Mesenchymal stem cell (in vitro differentiated cells and primary cell): Measurements from ENCODE around the gene SPINT2.
"Not testable (repeated sequence)": the region's sequence is repeated elsewhere in the genome, so short reads cannot be mapped to it uniquely, and the experiment has no call there.

Experiments
- DNase-seq: peaks from one replicate; pipeline ENCODE4 v3.0.0-alpha.2; 2013
- H2AFZ ChIP-seq: one replicate; pipeline ENCODE4 v1.6.1; 2013; ENCODE audit warnings: low read depth, mild to moderate bottlenecking, control low read depth, inconsistent platforms, low read length, moderate library complexity
- H2AK5ac ChIP-seq: 2 replicates; pipeline ENCODE4 v1.6.1; 2013; ENCODE audit warnings: low read length, moderate library complexity, mild to moderate bottlenecking, inconsistent platforms; ENCODE audit not compliant: severe bottlenecking
- H2BK120ac ChIP-seq: one replicate; pipeline ENCODE4 v1.6.1; 2013; ENCODE audit warnings: low read depth, mild to moderate bottlenecking, inconsistent platforms, low read length, moderate library complexity
- H2BK12ac ChIP-seq, 2 experiments: one replicate each; pipeline ENCODE4 v1.6.1; 2013; ENCODE audit warnings: inconsistent platforms in 2 of 2, low read length in 2 of 2, mild to moderate bottlenecking in 2 of 2, moderate library complexity in 2 of 2, control low read depth in 1 of 2
- H2BK15ac ChIP-seq: one replicate; pipeline ENCODE4 v1.6.1; 2013; ENCODE audit warnings: mild to moderate bottlenecking, low read depth, inconsistent platforms; ENCODE audit not compliant: poor library complexity, severe bottlenecking
- H2BK5ac ChIP-seq: 2 replicates; pipeline ENCODE4 v1.6.1; 2013; ENCODE audit warnings: low read depth, mild to moderate bottlenecking, low read length, control low read depth, inconsistent platforms; ENCODE audit not compliant: poor library complexity, severe bottlenecking
- H3K14ac ChIP-seq, 2 experiments: one replicate each; pipeline ENCODE4 v1.6.1; 2013; ENCODE audit warnings: inconsistent platforms in 2 of 2, low read length in 2 of 2, control low read depth in 1 of 2, mild to moderate bottlenecking in 1 of 2, moderate library complexity in 1 of 2
- H3K18ac ChIP-seq, 2 experiments: one replicate each; pipeline ENCODE4 v1.6.1; 2013; ENCODE audit warnings: inconsistent platforms in 2 of 2, low read length in 2 of 2, control low read depth in 1 of 2, low read depth in 1 of 2, mild to moderate bottlenecking in 1 of 2
- H3K23ac ChIP-seq, 2 experiments: one replicate each; pipeline ENCODE4 v1.6.1; 2013; ENCODE audit warnings: inconsistent platforms in 2 of 2, low read length in 2 of 2, mild to moderate bottlenecking in 2 of 2, moderate library complexity in 2 of 2, control low read depth in 1 of 2
- H3K27ac ChIP-seq: 2 replicates; pipeline ENCODE4 v1.5.1; 2013; ENCODE audit warnings: mild to moderate bottlenecking, moderate library complexity, low read length, control low read depth, inconsistent platforms; ENCODE audit not compliant: poor library complexity, severe bottlenecking
- H3K27me3 ChIP-seq, 2 experiments: 2 replicates each; pipeline versions ENCODE4 v1.6.1 to v1.7.0; 2013; ENCODE audit warnings: low read length in 2 of 2, mild to moderate bottlenecking in 2 of 2, moderate library complexity in 2 of 2, control low read depth in 1 of 2, inconsistent platforms in 1 of 2; ENCODE audit not compliant: control insufficient read depth in 1 of 2, insufficient read depth in 1 of 2
- H3K36me3 ChIP-seq, 2 experiments: 2 replicates each; pipeline versions ENCODE4 v1.6.1 to v1.7.0; 2013; ENCODE audit warnings: low read length in 2 of 2, control low read depth in 1 of 2, inconsistent platforms in 1 of 2, low read depth in 1 of 2, mild to moderate bottlenecking in 1 of 2; ENCODE audit not compliant: insufficient read depth in 2 of 2, control insufficient read depth in 1 of 2
- H3K4ac ChIP-seq, 2 experiments: one replicate each; pipeline ENCODE4 v1.6.1; 2013; ENCODE audit warnings: inconsistent platforms in 2 of 2, low read length in 2 of 2, mild to moderate bottlenecking in 2 of 2, moderate library complexity in 2 of 2, control low read depth in 1 of 2, low read depth in 1 of 2
- H3K4me1 ChIP-seq: 2 replicates; pipeline ENCODE4 v1.6.1; 2013; ENCODE audit warnings: low read depth, low read length, control low read depth; ENCODE audit not compliant: control insufficient read depth, insufficient read depth
- H3K4me2 ChIP-seq: 2 replicates; pipeline ENCODE4 v1.6.1; 2013; ENCODE audit warnings: low read length, mild to moderate bottlenecking, inconsistent platforms; ENCODE audit not compliant: poor library complexity, severe bottlenecking
- H3K4me3 ChIP-seq, 2 experiments: 2 replicates each; pipeline versions ENCODE4 v1.5.1 to v1.7.0; 2013; ENCODE audit warnings: low read length in 2 of 2, mild to moderate bottlenecking in 2 of 2, control low read depth in 1 of 2, low read depth in 1 of 2; ENCODE audit not compliant: insufficient read depth in 1 of 2
- H3K79me1 ChIP-seq: replicated peaks from 2 replicates; pipeline ENCODE4 v1.6.1; 2013; ENCODE audit warnings: mild to moderate bottlenecking, control low read depth, low read length, inconsistent platforms; ENCODE audit not compliant: poor library complexity, severe bottlenecking
- H3K9ac ChIP-seq: 2 replicates; pipeline ENCODE4 v1.7.0; 2013; ENCODE audit warnings: mild to moderate bottlenecking, low read length, moderate library complexity
- H3K9me3 ChIP-seq: 2 replicates; pipeline ENCODE4 v1.7.0; 2013; ENCODE audit warnings: mild to moderate bottlenecking, low read length; ENCODE audit not compliant: control insufficient read depth
- H4K8ac ChIP-seq: one replicate; pipeline ENCODE4 v1.6.1; 2013; ENCODE audit warnings: inconsistent platforms, mild to moderate bottlenecking, low read length, moderate library complexity
- H4K91ac ChIP-seq: one replicate; pipeline ENCODE4 v1.6.1; 2013; ENCODE audit warnings: mild to moderate bottlenecking, low read length, inconsistent platforms
- WGBS: methylation state at CpG from one replicate; pipeline ENCODE4 v1.1.7; 2013; ENCODE audit warnings: mixed read lengths; 5-methylcytosine and 5-hydroxymethylcytosine counted together

The SPINT2 gene

DNA sequence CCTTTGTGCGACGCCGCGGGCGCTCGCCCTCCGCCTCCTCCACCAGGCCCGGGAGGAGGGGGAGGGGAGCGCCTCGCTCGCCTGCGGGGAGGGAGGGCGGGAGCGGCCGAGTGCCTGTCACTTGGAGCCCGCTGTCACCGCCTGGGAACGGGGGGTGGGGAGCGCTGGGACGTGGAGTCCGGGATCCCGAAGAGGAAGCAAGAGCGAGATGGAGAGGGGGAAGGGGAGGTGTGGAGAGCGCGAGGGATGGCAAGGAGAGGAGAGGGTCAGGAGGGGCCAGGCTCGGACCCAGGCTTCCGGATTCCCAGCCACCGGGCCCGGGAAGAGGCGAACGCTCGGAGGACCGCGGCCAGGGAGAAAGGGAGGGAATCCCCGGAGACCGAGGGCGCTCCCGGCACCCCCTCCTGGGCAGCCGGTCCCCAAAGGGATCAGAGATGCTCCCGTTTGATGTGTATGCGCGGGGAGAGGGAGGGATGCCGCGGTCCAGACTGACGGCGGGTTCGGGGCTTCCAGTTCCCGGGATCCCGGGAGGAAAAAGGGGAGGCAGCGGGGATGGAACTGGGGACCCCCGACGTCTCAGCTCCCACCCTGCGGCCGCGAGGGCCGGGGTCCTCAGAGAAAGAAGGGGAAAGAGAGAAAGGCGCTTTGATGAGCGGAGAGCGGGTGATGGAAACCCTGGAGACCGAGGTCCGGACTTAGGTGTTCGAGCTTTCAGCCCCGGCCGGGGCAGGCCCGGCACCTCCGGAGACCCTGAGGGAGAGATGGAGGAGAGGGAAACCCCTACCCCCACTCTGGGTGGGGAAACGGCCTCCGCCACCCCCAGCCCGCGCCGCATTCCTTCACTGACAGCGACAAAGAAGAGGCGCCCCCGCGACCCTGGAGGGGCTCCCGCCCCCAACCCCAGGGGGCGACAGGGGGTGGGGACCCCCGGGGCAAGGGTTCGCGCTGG is 35.6 kb upstream of the SPINT2 start:
- peaks cover 21 to 48% of the 10 kb centered on the region in 2 experiments for H3K27me3 ChIP-seq
- no peak overlapping the region for H2BK120ac ChIP-seq
- no peak overlapping the region for H4K91ac ChIP-seq
- peak overlapping the region; percentile 29 to 61 for H3K4me3 ChIP-seq
- H2BK5ac ChIP-seq: no peak overlapping the region
- H3K4ac ChIP-seq: no peak overlapping the region
- no peak overlapping the region for H2BK15ac ChIP-seq
- no peak overlapping the region for H2BK12ac ChIP-seq
- H2AFZ ChIP-seq: no peak overlapping the region
- H3K18ac ChIP-seq: no peak overlapping the region
- no peak overlapping the region for H4K8ac ChIP-seq
- H3K4me1 ChIP-seq: peaks cover 24% of the 10 kb centered on the region
- H3K9ac ChIP-seq: no peak overlapping the region
- H3K27ac ChIP-seq: no peak overlapping the region
- no peak overlapping the region for H2AK5ac ChIP-seq
- no peaks in the 10 kb centered on the region for H3K36me3 ChIP-seq
- H3K79me1 ChIP-seq: no peaks in the 10 kb centered on the region
- peak overlapping the region; percentile 76 for H3K4me2 ChIP-seq
- no peak for DNase-seq
- no peak overlapping the region for H3K14ac ChIP-seq
- no peaks in the 10 kb centered on the region for H3K9me3 ChIP-seq
- 1% methylated on average over 52 of the region's 80 CpGs for whole genome bisulfite sequencing
- peak overlapping the region in 1 of 2 experiments; percentile 50 for H3K23ac ChIP-seq

DNA sequence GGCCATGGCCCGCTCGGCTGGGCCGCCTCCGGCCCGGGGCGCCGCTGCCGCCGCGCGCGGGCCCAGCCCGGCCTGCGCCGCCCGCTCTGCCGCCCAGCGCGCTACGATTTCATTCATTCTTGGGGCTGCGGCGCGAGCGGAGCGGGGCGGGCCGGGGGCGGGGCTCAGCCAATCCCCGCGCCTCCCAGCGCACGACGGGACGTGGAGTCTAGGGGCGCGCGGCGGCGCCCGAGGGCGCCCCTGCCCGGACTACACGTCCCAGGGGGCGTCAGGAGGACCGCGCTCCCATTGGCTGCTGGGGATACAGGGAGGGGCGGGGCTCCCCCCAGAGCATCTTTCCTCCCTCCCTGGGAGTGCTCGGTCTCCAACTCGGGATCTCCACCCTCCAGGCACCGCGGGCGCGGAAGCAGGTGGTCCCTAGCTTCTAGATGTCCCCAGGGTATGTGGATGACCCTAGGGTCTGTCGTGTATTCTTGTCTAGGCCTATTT is 34.7 kb upstream of the SPINT2 start:
- Histone ChIP-seq H3K4me1 (peaks cover 20% of the 10 kb centered on the region), H3K27ac (no peak overlapping the region), H3K36me3 (no peaks in the 10 kb centered on the region), H3K79me1 (no peaks in the 10 kb centered on the region), H2BK15ac (no peak overlapping the region), H3K4ac (no peak overlapping the region), H2AFZ (no peak overlapping the region), H2AK5ac (no peak overlapping the region), H2BK5ac (no peak overlapping the region), H3K23ac (no peak overlapping the region), H3K4me3 (peak overlapping the region in 1 of 2 experiments; percentile 29), H4K91ac (no peak overlapping the region), H3K27me3 (peaks cover 21 to 48% of the 10 kb centered on the region in 2 experiments), H2BK12ac (no peak overlapping the region), H2BK120ac (no peak overlapping the region), H3K14ac (no peak overlapping the region), H3K4me2 (peak overlapping the region; percentile 76), H3K9ac (no peak overlapping the region), H3K9me3 (no peaks in the 10 kb centered on the region), H4K8ac (no peak overlapping the region), H3K18ac (no peak overlapping the region)
- DNase-seq: peak; percentile 83
- WGBS: 2% methylated on average over 41 of the region's 54 CpGs

- H3K9me3 ChIP-seq, H2BK5ac ChIP-seq, H2BK120ac ChIP-seq, H2AFZ ChIP-seq, H3K79me1 ChIP-seq, H4K8ac ChIP-seq, H3K14ac ChIP-seq, H3K4me3 ChIP-seq, DNase-seq, H3K36me3 ChIP-seq, H3K4me2 ChIP-seq, H3K9ac ChIP-seq, H3K23ac ChIP-seq, H3K27ac ChIP-seq, H3K18ac ChIP-seq, H4K91ac ChIP-seq, H2BK12ac ChIP-seq, H3K4ac ChIP-seq, H2BK15ac ChIP-seq, H2AK5ac ChIP-seq: not testable (repeated sequence)
- peaks cover 20% of the 10 kb centered on the region for H3K4me1 ChIP-seq
- WGBS: no CpG with 5 or more reads among the region's 3 CpGs
- peaks cover 21 to 47% of the 10 kb centered on the region in 2 experiments for H3K27me3 ChIP-seq
Measured at GRCh38 chr19:38230506-38231133, 33.8 kb upstream of the SPINT2 start.

DNA sequence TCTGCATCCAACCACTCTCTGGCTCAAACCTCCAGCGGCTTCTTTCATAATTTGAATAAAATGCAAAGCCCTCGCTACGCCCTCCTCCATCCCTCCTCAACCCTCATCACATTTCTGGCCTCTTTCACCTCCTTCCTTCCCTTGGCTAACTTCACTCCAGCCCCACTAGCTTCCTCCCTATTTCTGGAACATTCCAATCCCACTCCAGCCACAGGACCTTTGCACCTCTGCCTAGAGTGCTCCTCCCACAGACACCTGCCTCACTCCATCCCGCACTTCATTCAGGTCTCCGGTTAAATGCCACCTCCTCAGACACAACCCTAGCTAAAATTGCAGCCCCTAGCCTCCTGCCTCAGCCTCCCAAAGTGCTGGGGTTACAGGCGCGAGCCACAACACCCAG is 32.5 kb upstream of the SPINT2 start:
- H3K18ac ChIP-seq: no peak overlapping the region
- no peak overlapping the region for H3K4me3 ChIP-seq
- H4K8ac ChIP-seq: no peak overlapping the region
- H2BK15ac ChIP-seq: no peak overlapping the region
- peaks cover 20% of the 10 kb centered on the region for H3K4me1 ChIP-seq
- H3K36me3 ChIP-seq: no peaks in the 10 kb centered on the region
- no peaks in the 10 kb centered on the region for H3K9me3 ChIP-seq
- no peak overlapping the region for H3K14ac ChIP-seq
- no peak overlapping the region for H3K4me2 ChIP-seq
- H2BK5ac ChIP-seq: no peak overlapping the region
- no peak overlapping the region for H2BK12ac ChIP-seq
- no peak for DNase-seq
- H3K27ac ChIP-seq: no peak overlapping the region
- H3K27me3 ChIP-seq: peaks cover 21 to 42% of the 10 kb centered on the region in 2 experiments
- no peak overlapping the region for H2AFZ ChIP-seq
- H3K23ac ChIP-seq: no peak overlapping the region
- no peak overlapping the region for H4K91ac ChIP-seq
- H2BK120ac ChIP-seq: no peak overlapping the region
- H3K79me1 ChIP-seq: no peaks in the 10 kb centered on the region
- no peak overlapping the region for H3K4ac ChIP-seq
- H3K9ac ChIP-seq: no peak overlapping the region
- H2AK5ac ChIP-seq: no peak overlapping the region
- WGBS: 92% methylated on average over 5 of the region's 7 CpGs
